NCI-H1694 (cell line): ENCODE results near the gene TRIM43B.
"Not testable (repeated sequence)": the region's sequence is repeated elsewhere in the genome, so short reads cannot be mapped to it uniquely, and the experiment has no call there.

Experiments used
- DNase-seq: peaks from one replicate; lab custom pipeline; 2025; lab: John Stamatoyannopoulos, UW

Gene TRIM43B

GRCh38 chr2:95433973-95434372 lies 50.6 kb downstream of the TRIM43B start:
- not testable (repeated sequence) for DNase-seq

DNA sequence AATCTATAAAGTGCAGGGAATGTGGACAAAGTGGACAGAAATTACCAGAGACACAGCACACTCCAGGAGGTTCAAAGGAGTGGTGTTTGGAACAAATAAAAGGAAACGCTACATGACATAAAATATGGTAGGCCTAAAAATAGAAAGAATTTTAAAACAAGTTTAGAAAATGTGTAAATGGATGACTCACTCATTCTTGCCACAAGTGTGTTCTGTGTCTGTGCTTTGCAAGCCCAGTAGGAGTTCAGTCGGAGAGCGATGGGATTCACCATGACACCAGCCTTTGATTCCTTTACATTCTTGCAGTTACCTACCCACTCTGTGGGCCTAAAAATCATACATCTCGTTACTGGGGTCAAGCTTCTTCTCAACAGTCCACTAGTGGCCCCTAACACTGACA lies 51.2 kb downstream of the TRIM43B start:
- DNase-seq: not testable (repeated sequence)

DNA sequence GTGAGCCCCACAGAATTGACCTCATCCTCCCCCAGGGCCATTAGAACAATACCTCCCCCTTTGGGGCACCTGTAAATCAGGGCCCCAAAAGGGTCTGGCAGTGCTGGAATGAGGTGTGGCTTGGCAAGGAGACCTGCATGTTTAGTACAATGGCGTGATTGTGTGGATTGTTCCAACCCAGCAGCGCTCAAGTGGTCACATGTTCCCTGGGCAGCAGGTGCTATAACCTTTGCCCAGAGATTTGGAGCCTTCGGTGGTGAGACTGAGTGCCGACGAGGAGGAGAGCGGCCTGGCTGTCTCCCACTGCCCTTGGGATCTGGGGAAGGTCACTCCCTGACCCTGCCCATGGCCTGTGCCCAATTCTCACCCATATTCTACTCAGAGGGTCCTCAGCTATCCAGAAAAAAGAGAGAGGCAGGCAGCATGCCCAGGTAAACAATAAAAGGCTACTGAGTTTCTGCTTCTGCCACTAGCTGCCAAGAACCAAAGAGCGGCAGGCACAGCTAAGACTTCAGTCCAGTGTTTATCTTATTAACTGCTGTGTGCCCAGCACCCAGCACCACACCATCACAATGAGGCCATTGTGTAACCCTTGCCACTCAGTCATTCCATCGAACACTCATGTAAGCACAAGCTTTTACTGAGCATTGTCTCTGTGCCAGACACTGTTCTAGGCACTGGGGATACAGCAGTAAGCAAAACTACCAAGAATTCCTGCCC lies 54.6 kb downstream of the TRIM43B start:
- not testable (repeated sequence) for DNase-seq

- not testable (repeated sequence) for DNase-seq
Observed at GRCh38 chr2:95427196-95427867, 57.2 kb downstream of the TRIM43B start.
